ENCODE results near the gene CFAP107. TPM values are rescaled to one million over a fixed set of nuclear protein-coding genes. Genes with fewer than 3 reads are reported as not detected.

Gene CFAP107
- total RNA-seq: not detected in 2 replicates

GRCh38 chr1:12745992-12746323 is at the start of gene CFAP107:
TSS of gene CFAP107 (plus strand) at chr1:12746200. CDS start at chr1:12746431, 231 bp downstream.

GRCh38 chr1:12715896-12716437 is 30.0 kb upstream of the CFAP107 start, which contains the start of gene AADACL3:
TSS of gene AADACL3 (plus strand) at chr1:12716110. CDS start at chr1:12716177, 67 bp downstream.

GRCh38 chr1:12773438-12773837 is 27.4 kb downstream of the CFAP107 start, which contains the start of gene PRAMEF12:
TSS of gene PRAMEF12 (plus strand) at chr1:12773738. CDS start at chr1:12774868, 1,130 bp downstream.

GRCh38 chr1:12791097-12791496 is 45.1 kb downstream of the CFAP107 start, which contains the start of gene PRAMEF1:
TSS of gene PRAMEF1 (plus strand) at chr1:12791397. CDS start at chr1:12793228, 1,831 bp downstream.

Other genes starting within 250 kb of the CFAP107 start
- 46.6 and 307 TPM in 2 replicates for gene DHRS3, start 128.0 kb upstream of the CFAP107 start, total RNA-seq
- not detected in 2 replicates for gene AADACL4, start 102.1 kb upstream of the CFAP107 start, total RNA-seq
- gene AADACL3, start 30.1 kb upstream of the CFAP107 start, total RNA-seq: not detected in 2 replicates
- not detected in 2 replicates for gene PRAMEF12, start 27.5 kb downstream of the CFAP107 start, total RNA-seq
- gene PRAMEF1, start 45.2 kb downstream of the CFAP107 start, total RNA-seq: not detected in 2 replicates
- gene PRAMEF11, start 85.2 kb downstream of the CFAP107 start, total RNA-seq: not detected in 2 replicates
- not detected in 2 replicates for gene HNRNPCL1, start 102.5 kb downstream of the CFAP107 start, total RNA-seq
- gene PRAMEF2, start 110.9 kb downstream of the CFAP107 start, total RNA-seq: not detected in 2 replicates
- gene PRAMEF4, start 140.0 kb downstream of the CFAP107 start, total RNA-seq: not detected in 2 replicates
- gene PRAMEF10, start 152.1 kb downstream of the CFAP107 start, total RNA-seq: not detected in 2 replicates
- not detected in 2 replicates for gene PRAMEF7, start 170.4 kb downstream of the CFAP107 start, total RNA-seq
- gene PRAMEF6, start 201.4 kb downstream of the CFAP107 start, total RNA-seq: not detected in 2 replicates